Skin epidermis (tissue), 12 donors: Measurements from ENCODE around the gene GYPC.
A peak's percentile ranks its signal among the peaks of the same experiment; 100 is the strongest.
"Not testable (repeated sequence)": the region's sequence is repeated elsewhere in the genome, so short reads cannot be mapped to it uniquely, and the experiment has no call there.

Experiments used
- H3K27ac ChIP-seq, 21 experiments: fragments of 200-600 bp; sonication (generic) in 11 of 21; one replicate each; pipeline ENCODE4 v1.5.0; 2020; ENCODE audit warnings: mild to moderate bottlenecking in 3 of 21, inconsistent platforms in 2 of 21, moderate library complexity in 2 of 21
- H3K4me3 ChIP-seq, 7 experiments: fragments of 200-600 bp; sonication (generic) in 2 of 7; one replicate each; pipeline ENCODE4 v1.5.0; 2020; ENCODE audit warnings: inconsistent platforms in 2 of 7, mild to moderate bottlenecking in 2 of 7, moderate library complexity in 1 of 7

Gene GYPC, protein sequence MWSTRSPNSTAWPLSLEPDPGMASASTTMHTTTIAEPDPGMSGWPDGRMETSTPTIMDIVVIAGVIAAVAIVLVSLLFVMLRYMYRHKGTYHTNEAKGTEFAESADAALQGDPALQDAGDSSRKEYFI

GRCh38 chr2:126655500-126656430, at the start of gene GYPC:
TSS of gene GYPC (plus strand) at chr2:126656158. CDS start at chr2:126656264, 106 bp downstream.
- Histone ChIP-seq H3K4me3 (peak within 1 kb of the TSS; percentile 36 to 76 (median 56)), H3K27ac (peak within 1 kb of the TSS; percentile 83 to 99 (median 93))

DNA sequence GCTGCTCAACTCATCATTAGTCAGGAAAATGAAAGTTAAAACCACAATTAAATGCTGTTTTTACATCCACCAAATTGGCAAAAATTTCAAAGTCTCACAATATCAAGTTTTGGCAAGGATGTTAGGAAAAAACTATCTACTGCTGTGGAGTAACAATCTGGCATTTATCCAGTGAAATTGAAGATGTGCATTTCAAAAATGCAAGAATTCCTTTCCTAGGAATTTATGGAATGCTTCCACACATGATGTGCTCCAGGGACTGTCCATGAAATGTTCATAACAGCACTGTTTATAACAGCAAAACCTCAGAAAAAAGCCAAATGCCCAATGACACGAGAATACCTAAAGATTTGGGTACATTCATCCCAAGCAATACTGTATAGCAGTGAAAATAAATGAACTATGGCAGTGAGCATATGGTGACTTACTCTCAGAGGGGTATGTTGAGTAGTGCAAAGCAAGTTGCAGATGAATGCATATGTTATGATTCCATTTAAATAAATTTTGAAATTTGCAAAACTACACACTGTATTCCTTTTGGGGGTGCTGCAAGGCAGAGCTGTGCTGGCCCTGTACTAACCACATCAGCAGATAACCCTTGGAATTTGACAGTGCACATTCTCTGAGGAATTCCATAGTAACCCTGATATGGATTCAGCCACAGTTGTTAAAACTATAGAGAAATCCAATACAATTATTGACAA, 41.3 kb upstream of the GYPC start:
- Histone ChIP-seq H3K27ac (no peak overlapping the region), H3K4me3 (no peak overlapping the region)

DNA sequence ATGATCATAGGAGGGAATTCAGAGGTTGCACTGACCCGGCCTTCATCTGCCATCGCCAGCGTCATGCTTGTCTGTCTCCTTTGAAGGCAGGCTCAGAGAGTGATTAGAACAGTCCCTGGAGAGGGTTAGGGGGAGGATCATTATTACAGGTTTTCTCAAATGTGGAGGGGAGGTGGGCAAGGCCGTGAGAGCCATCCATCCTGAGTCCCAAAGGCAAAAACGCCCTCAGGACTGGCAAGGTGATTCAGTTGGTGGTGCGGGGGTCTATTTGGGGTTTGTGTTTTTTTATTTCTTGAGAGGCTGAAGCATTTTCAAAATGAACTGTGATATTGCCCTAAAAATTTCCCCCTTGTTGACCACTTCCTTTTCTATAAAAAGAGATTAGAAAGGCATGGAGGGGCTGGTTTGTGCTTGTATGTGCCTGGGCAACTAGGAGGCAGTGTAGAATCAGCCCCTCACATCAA, 39.3 kb upstream of the GYPC start:
- H3K4me3 ChIP-seq: no peak overlapping the region
- no peak overlapping the region for H3K27ac ChIP-seq

DNA sequence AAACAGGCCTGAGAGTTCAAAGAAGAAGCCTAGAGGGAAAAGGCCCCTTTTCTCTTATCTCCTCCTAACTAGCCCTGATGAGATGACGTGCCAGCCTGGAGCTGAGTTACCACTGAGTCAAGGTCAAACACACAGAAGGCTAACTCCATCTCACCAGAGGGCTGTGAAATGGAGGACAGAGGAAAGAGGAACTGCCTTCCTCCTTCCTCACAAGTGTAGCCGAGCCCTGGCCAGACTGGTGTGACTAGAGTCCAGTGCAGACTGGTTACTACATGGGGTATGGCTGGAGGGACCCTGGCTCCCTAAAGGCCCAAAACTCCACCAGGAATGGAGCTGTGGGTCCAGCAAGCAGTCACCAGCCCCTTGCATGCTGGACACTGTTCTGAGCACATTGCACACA, 35.7 kb upstream of the GYPC start:
- Histone ChIP-seq H3K4me3 (no peak overlapping the region), H3K27ac (no peak overlapping the region)

DNA sequence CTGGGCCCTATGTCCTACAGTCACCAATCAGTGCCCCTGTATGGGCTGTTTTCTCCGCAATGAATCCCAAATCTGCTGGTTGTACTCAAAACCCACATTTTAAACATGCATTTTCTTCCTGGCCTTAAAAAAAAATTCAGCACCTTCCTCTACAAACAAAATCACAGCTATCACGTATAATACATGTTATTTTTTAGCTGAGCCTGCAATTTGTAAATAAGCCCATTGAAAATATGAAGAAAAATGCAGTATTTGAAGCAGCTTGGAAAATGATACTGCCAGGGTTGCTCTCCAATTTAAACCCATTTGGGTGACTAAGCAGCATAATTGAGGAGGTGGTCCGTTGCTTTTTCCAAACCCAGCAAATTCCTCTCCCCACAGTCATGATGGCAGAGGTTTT, 33.0 kb upstream of the GYPC start:
- no peak overlapping the region for H3K27ac ChIP-seq
- H3K4me3 ChIP-seq: no peak overlapping the region

- Histone ChIP-seq H3K4me3 (no peak overlapping the region), H3K27ac (no peak overlapping the region)
Measured at GRCh38 chr2:126627643-126628042, 28.3 kb upstream of the GYPC start.

- Histone ChIP-seq H3K27ac (no peak overlapping the region), H3K4me3 (no peak overlapping the region)
Measured at GRCh38 chr2:126634273-126634861, 21.6 kb upstream of the GYPC start.

DNA sequence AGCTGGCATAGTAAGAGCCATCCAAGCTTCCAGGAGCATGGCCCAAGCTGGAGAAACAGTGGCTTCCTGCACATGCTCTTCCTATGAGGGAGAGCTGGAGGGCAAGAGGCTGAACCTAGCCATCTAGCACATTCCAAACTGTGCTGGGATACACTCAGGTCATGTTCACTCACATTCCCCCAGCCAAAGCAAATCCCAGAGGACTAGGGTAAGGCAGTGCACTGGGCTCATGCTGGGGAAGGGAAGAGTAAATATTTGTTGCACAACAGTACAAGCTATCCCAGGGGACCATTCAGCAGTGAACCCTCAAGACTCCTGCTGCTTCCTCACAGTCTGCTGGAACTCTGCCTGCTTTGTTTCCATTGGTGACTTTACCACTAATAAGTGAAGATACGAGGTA, 20.7 kb upstream of the GYPC start:
- Histone ChIP-seq H3K27ac (no peak overlapping the region), H3K4me3 (no peak overlapping the region)

DNA sequence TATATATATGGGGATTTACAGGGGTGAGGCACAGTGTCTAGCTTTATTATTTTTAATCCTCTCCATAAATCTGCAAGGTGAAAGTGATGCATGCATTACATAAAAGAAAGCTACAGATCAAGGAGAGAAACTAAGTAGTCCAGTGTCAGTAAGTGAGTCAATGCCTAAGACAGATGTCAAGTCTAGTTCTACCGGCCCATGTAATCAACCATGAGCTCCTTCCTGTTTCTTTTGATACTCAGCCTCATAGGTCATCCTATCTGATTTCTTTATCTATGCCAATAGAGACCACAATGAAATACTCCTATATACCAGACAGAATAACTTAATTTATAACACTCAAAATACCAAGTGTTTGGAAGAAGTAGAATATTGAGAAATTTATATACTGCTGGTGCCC, 20.2 kb upstream of the GYPC start:
- Histone ChIP-seq H3K4me3 (no peak overlapping the region), H3K27ac (no peak overlapping the region)

GRCh38 chr2:126637386-126637785, 18.6 kb upstream of the GYPC start:
- H3K4me3 ChIP-seq: no peak overlapping the region
- no peak overlapping the region for H3K27ac ChIP-seq

DNA sequence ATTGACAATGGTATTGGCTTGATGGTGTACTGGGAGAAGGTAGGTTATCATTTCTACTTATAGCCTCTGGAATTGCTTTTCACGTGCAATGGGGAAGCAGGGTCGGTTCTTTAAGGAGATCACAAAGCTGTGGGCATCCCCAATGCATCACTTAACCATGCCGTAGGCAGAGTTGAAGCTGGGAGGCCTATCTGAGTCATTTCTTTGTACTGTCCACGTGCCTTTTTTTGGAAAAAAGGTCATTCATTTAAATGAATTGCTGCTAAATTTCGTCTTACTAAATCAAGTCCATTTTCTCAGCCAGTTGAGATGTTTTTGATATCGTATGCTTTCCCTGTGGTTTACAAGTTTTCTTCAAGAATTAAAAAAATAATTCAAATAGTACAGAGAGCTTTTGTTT, 17.2 kb upstream of the GYPC start:
- Histone ChIP-seq H3K4me3 (no peak overlapping the region), H3K27ac (no peak overlapping the region)

- Histone ChIP-seq H3K27ac (no peak overlapping the region), H3K4me3 (no peak overlapping the region)
Measured at GRCh38 chr2:126639276-126639675, 16.7 kb upstream of the GYPC start.

- not testable (repeated sequence) for H3K27ac ChIP-seq, H3K4me3 ChIP-seq
Measured at GRCh38 chr2:126641294-126641693, 14.7 kb upstream of the GYPC start.

GRCh38 chr2:126642031-126642430, 13.9 kb upstream of the GYPC start:
- no peak overlapping the region for H3K4me3 ChIP-seq
- H3K27ac ChIP-seq: no peak overlapping the region

DNA sequence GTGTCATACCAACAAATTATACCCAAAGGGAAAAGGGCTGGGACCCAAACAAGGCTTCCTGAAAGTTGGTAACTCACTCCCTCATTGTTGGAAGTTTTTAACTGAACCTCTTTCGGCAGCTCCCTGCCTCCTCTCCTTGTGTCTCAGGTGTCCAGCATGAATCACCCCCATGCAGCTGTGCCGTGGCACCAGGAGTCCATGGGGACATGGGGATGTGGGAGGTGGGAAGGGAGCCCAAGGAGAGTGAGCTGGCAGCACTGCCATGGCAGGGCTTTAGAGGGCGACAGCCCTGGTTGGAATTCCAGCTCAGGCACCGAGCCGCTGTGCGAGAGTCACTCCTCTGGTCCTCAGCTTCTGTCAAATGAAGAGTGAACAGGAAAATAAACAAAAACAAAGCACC, 12.5 kb upstream of the GYPC start:
- no peak overlapping the region for H3K27ac ChIP-seq
- no peak overlapping the region for H3K4me3 ChIP-seq

DNA sequence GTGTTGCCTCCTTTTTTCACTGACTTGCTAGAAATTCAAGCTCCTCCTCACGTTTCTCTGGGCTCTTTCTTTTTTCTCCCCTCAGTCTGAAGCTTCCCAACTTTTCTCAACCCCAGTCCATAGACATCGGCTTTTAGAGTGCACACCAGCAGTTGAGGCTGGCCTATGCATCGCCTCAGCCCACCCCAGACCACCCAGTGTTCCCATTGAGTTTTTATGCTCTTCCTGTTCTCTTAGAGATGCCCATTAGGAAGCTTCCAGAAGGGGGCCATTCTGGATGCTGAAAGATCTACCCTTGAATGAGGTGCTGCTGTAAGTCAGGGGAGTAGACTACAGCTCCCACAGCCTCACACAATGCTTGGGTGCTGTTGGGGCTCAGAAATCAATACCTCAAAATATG, 12.0 kb upstream of the GYPC start:
- H3K4me3 ChIP-seq: no peak overlapping the region
- no peak overlapping the region for H3K27ac ChIP-seq

DNA sequence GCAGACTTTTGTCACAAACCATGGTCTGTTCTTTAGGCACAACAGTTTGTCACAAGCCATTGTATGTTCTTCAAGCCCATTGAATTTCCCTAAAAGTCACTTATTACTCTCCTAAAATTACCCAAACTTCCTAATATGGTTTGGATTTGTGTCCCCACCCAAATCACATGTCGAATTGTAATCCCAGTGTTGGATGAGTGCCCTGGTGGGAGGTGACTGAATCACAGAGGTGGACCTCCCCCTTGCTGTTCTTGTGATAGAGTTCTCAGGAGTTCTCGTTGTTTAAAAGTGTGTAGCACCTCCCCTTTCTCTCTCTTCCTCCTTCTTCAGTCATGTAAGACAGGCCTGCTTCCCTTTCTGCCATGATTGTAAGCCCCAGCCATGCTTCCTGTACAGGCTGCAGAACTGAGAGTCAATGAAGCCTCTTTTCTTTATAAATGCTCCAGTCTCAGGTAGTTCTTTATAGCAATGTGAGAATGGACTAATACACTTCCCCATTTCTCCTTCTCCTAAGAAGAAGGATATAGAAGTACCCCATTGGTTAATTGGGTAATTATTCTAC, 11.2 kb upstream of the GYPC start:
- H3K4me3 ChIP-seq: no peak overlapping the region
- no peak overlapping the region for H3K27ac ChIP-seq

DNA sequence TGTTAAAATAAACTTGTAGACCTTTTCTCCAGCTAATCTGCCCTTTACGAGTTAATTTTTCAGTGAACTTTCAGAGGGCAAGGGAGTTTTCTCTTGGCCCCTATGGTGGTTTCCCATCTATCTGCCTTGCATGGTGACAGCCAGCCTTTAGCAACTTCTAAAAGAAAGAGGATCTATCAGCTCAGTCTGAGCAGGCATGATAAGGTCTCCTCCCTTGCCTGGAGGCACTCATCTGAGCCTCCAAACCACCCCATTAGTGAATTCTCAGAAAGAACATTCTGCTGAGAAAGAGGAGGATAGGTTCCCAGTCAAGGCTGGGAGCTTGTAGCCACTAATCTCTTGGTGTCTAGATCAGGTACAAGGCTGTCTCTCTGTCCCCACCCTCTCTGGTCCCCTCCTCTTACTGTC, 10.7 kb upstream of the GYPC start:
- H3K27ac ChIP-seq: no peak overlapping the region
- no peak overlapping the region for H3K4me3 ChIP-seq

- no peak overlapping the region for H3K4me3 ChIP-seq
- H3K27ac ChIP-seq: no peak overlapping the region
Measured at GRCh38 chr2:126646026-126646425, 9.9 kb upstream of the GYPC start.

GRCh38 chr2:126647714-126648344, 8.1 kb upstream of the GYPC start:
- H3K4me3 ChIP-seq, H3K27ac ChIP-seq: not testable (repeated sequence)
